IgD-negative memory B cell (primary cell): ENCODE results near the gene UNC93A. TPM values are rescaled to one million over a fixed set of nuclear protein-coding genes. Genes with fewer than 3 reads are reported as not detected.
"Not testable (repeated sequence)": the region's sequence is repeated elsewhere in the genome, so short reads cannot be mapped to it uniquely, and the experiment has no call there.

Experiments
- H3K27ac Mint-ChIP-seq, 3 donors: one replicate each; pipeline ENCODE4 v1.8.0; 2020 to 2022; ENCODE audit warnings: mild to moderate bottlenecking in 3 of 3, mixed read lengths in 3 of 3, moderate library complexity in 1 of 3
- H3K27me3 Mint-ChIP-seq: one replicate; pipeline ENCODE4 v1.8.0; 2021; ENCODE audit warnings: mixed read lengths
- H3K36me3 Mint-ChIP-seq: one replicate; pipeline ENCODE4 v1.8.0; 2020; ENCODE audit warnings: mild to moderate bottlenecking, mixed read lengths
- H3K4me1 Mint-ChIP-seq, 3 donors: one replicate each; pipeline ENCODE4 v1.8.0; 2020 to 2022; ENCODE audit warnings: mixed read lengths in 3 of 3, mild to moderate bottlenecking in 1 of 3
- H3K4me3 Mint-ChIP-seq, 4 donors: one replicate each; pipeline ENCODE4 v1.8.0; 2020 to 2022; ENCODE audit warnings: mild to moderate bottlenecking in 4 of 4, mixed read lengths in 4 of 4, moderate library complexity in 3 of 4
- H3K9me3 Mint-ChIP-seq, 3 donors: one replicate each; pipeline ENCODE4 v1.8.0; 2020 to 2021; ENCODE audit warnings: mixed read lengths in 3 of 3, mild to moderate bottlenecking in 1 of 3
- polyA plus RNA-seq: library from polyadenylated mRNA; unstranded; fragments of 300-500 nt; fragmentation: Illumina TruSeq; gene quantifications from one replicate; pipeline ENCODE4 v1.2.3, GENCODE V29; 2021

UNC93A gene
- polyA plus RNA-seq, 1 donor from 2014 or later, result not detected

- Mint-ChIP-seq H3K4me3 (no peak overlapping the region), H3K4me1 (peaks cover 0 to 3% (median 0%) of the 10 kb centered on the region in 3 donors), H3K27ac (no peak overlapping the region), H3K9me3 (peaks cover 3 to 4% (median 3%) of the 10 kb centered on the region in 3 donors), H3K27me3 (peaks cover 11% of the 10 kb centered on the region), H3K36me3 (no peaks in the 10 kb centered on the region)
Measured at GRCh38 chr6:167308207-167308606, 17.1 kb downstream of the UNC93A start.

- H3K27ac Mint-ChIP-seq, H3K9me3 Mint-ChIP-seq, H3K4me3 Mint-ChIP-seq, H3K4me1 Mint-ChIP-seq, H3K36me3 Mint-ChIP-seq: not testable (repeated sequence)
- peaks cover 11% of the 10 kb centered on the region for H3K27me3 Mint-ChIP-seq
Measured at GRCh38 chr6:167309355-167310192, 18.5 kb downstream of the UNC93A start.

- Mint-ChIP-seq H3K27me3 (peaks cover 6% of the 10 kb centered on the region), H3K27ac (no peak overlapping the region), H3K4me3 (no peak overlapping the region), H3K4me1 (peaks cover 0 to 3% (median 0%) of the 10 kb centered on the region in 3 donors), H3K9me3 (peaks cover 3 to 4% (median 3%) of the 10 kb centered on the region in 3 donors), H3K36me3 (no peaks in the 10 kb centered on the region)
Measured at GRCh38 chr6:167311286-167311685, 20.2 kb downstream of the UNC93A start.

GRCh38 chr6:167311691-167312090, 20.6 kb downstream of the UNC93A start:
- H3K27me3 Mint-ChIP-seq, H3K4me3 Mint-ChIP-seq, H3K9me3 Mint-ChIP-seq, H3K36me3 Mint-ChIP-seq, H3K4me1 Mint-ChIP-seq, H3K27ac Mint-ChIP-seq: not testable (repeated sequence)

- Mint-ChIP-seq H3K27ac (peak overlapping the region in 1 of 3 donors; percentile 36), H3K27me3 (peaks cover 9% of the 10 kb centered on the region), H3K36me3 (no peaks in the 10 kb centered on the region), H3K4me3 (no peak overlapping the region), H3K9me3 (peaks cover 0 to 2% (median 0%) of the 10 kb centered on the region in 3 donors), H3K4me1 (peaks cover 0 to 4% (median 4%) of the 10 kb centered on the region in 3 donors)
Measured at GRCh38 chr6:167314180-167314821, 23.2 kb downstream of the UNC93A start.

- Mint-ChIP-seq H3K36me3 (no peaks in the 10 kb centered on the region), H3K4me1 (peaks cover 0 to 4% (median 4%) of the 10 kb centered on the region in 3 donors), H3K27ac (no peak overlapping the region), H3K27me3 (peaks cover 13% of the 10 kb centered on the region), H3K9me3 (peaks cover 0 to 2% (median 0%) of the 10 kb centered on the region in 3 donors), H3K4me3 (no peak overlapping the region)
Measured at GRCh38 chr6:167317172-167317571, 26.1 kb downstream of the UNC93A start.

- not testable (repeated sequence) for H3K4me1 Mint-ChIP-seq, H3K27ac Mint-ChIP-seq, H3K36me3 Mint-ChIP-seq, H3K4me3 Mint-ChIP-seq, H3K9me3 Mint-ChIP-seq
- H3K27me3 Mint-ChIP-seq, result peaks cover 12% of the 10 kb centered on the region
Measured at GRCh38 chr6:167318354-167318753, 27.2 kb downstream of the UNC93A start.

- H3K36me3 Mint-ChIP-seq, H3K27ac Mint-ChIP-seq, H3K4me1 Mint-ChIP-seq, H3K9me3 Mint-ChIP-seq: not testable (repeated sequence)
- peak overlapping the region in 1 of 4 donors; percentile 25 for H3K4me3 Mint-ChIP-seq
- peaks cover 13% of the 10 kb centered on the region for H3K27me3 Mint-ChIP-seq
Measured at GRCh38 chr6:167318856-167319255, 27.7 kb downstream of the UNC93A start.

- peaks cover 17% of the 10 kb centered on the region for H3K27me3 Mint-ChIP-seq
- H3K9me3 Mint-ChIP-seq, H3K27ac Mint-ChIP-seq, H3K4me3 Mint-ChIP-seq, H3K36me3 Mint-ChIP-seq, H3K4me1 Mint-ChIP-seq: not testable (repeated sequence)
Measured at GRCh38 chr6:167319856-167320753, 29.0 kb downstream of the UNC93A start.

- not testable (repeated sequence) for H3K9me3 Mint-ChIP-seq, H3K4me3 Mint-ChIP-seq, H3K36me3 Mint-ChIP-seq, H3K27ac Mint-ChIP-seq, H3K4me1 Mint-ChIP-seq
- H3K27me3 Mint-ChIP-seq, result peaks cover 22% of the 10 kb centered on the region
Measured at GRCh38 chr6:167320754-167321056, 29.6 kb downstream of the UNC93A start.

- H3K9me3 Mint-ChIP-seq, result not testable (repeated sequence)
Measured at GRCh38 chr6:167321185-167321584, 30.1 kb downstream of the UNC93A start.

GRCh38 chr6:167323111-167323510, 32.0 kb downstream of the UNC93A start:
- Mint-ChIP-seq H3K36me3 (no peaks in the 10 kb centered on the region), H3K4me3 (no peak overlapping the region), H3K9me3 (no peaks in the 10 kb centered on the region), H3K27ac (no peak overlapping the region), H3K27me3 (peaks cover 23% of the 10 kb centered on the region), H3K4me1 (peaks cover 0 to 4% (median 0%) of the 10 kb centered on the region in 3 donors)

More at GRCh38 chr6:167321185-167321584, 30.1 kb downstream of the UNC93A start:
- H3K36me3 Mint-ChIP-seq, H3K4me1 Mint-ChIP-seq, H3K4me3 Mint-ChIP-seq: not testable (repeated sequence)
- Mint-ChIP-seq H3K27ac (peak overlapping the region in 1 of 3 donors; percentile 9), H3K27me3 (peaks cover 23% of the 10 kb centered on the region)

- H3K27me3 Mint-ChIP-seq, result peaks cover 22% of the 10 kb centered on the region
- H3K27ac Mint-ChIP-seq, result no peak overlapping the region
- peak overlapping the region in 1 of 4 donors; percentile 23 for H3K4me3 Mint-ChIP-seq
- H3K36me3 Mint-ChIP-seq, result no peaks in the 10 kb centered on the region
- H3K4me1 Mint-ChIP-seq, result no peaks in the 10 kb centered on the region
- no peaks in the 10 kb centered on the region for H3K9me3 Mint-ChIP-seq
Measured at GRCh38 chr6:167324111-167324510, 33.0 kb downstream of the UNC93A start.

GRCh38 chr6:167325766-167326165, 34.7 kb downstream of the UNC93A start:
- Mint-ChIP-seq H3K27me3 (peaks cover 24% of the 10 kb centered on the region), H3K4me3 (no peak overlapping the region), H3K27ac (no peak overlapping the region), H3K4me1 (no peaks in the 10 kb centered on the region), H3K9me3 (no peaks in the 10 kb centered on the region), H3K36me3 (no peaks in the 10 kb centered on the region)

- Mint-ChIP-seq H3K9me3 (no peaks in the 10 kb centered on the region), H3K4me1 (no peaks in the 10 kb centered on the region), H3K36me3 (no peaks in the 10 kb centered on the region), H3K4me3 (no peak overlapping the region), H3K27me3 (peaks cover 26% of the 10 kb centered on the region), H3K27ac (no peak overlapping the region)
Measured at GRCh38 chr6:167327391-167327790, 36.3 kb downstream of the UNC93A start.
